ENCODE measurements around the gene WDR74.

DNA sequence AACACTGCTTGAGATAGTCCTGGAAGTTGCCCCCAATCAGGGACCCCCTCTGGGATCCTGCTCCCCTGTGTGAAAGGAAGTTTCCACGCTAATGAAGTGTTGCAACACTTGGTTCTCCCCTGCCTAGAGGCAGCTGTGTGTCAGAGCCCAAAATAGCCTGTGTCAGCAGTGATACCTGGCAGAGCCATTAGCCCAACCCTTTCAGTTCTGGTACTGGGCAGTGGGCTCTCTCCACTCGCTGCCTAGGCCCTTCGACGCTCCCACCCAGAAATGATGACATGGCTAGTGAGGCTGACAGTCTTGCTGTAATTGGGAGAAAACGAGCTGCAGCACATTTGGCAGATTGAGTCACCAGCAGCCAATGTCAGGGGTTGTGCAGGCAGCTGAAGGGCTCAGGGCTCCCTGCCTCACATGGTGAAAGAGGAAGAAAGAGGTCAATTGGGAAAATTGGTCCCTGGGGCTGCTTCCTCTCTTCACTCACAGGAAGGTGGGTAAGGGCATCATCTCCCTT lies 32.7 kb downstream of the WDR74 start:
- TF ChIP-seq YY1 (IDR thresholded peaks at IDR 0.05; ENCODE audit: insufficient read depth, insufficient read length) (no peak), ZNF274 (IDR thresholded peaks at IDR 0.05; ENCODE audit: low read depth, low read length) (no peak)
